GM23338 (cell line): ENCODE results near the gene VNN1.

Experiments
- EZH2 ChIP-seq: fragments of 200-600 bp; sonication (generic); IDR thresholded peaks from one replicate; pipeline ENCODE4 v1.8.0; 2017; ENCODE audit warnings: antibody characterized with exemption, mild to moderate bottlenecking, low read depth; ENCODE audit not compliant: unreplicated experiment
- EZH2phosphoT487 ChIP-seq: fragments of 200-600 bp; sonication (generic); IDR thresholded peaks from one replicate; pipeline ENCODE4 v1.8.1; 2018; ENCODE audit warnings: antibody characterized with exemption; ENCODE audit not compliant: unreplicated experiment
- POLR2AphosphoS5 ChIP-seq: IDR thresholded peaks from 2 replicates; pipeline ENCODE4 v1.6.1; 2016; ENCODE audit warnings: antibody characterized with exemption, low read depth
- TF ChIP-seq, protein P1 (sequence below): IDR thresholded peaks from one replicate; pipeline ENCODE4 v1.6.1; 2018; ENCODE audit warnings: antibody characterized with exemption; ENCODE audit not compliant: unreplicated experiment
- TF ChIP-seq, protein P2 (sequence below), 2 experiments: fragments of 200-600 bp in 1 of 2; sonication (generic) in 1 of 2; conservative IDR thresholded peaks; 2 replicates each; pipeline versions ENCODE4 v1.5.1 to v1.6.1; 2016 to 2017; ENCODE audit warnings: antibody characterized with exemption in 2 of 2, low read depth in 2 of 2, mild to moderate bottlenecking in 2 of 2, moderate library complexity in 1 of 2

DNA sequence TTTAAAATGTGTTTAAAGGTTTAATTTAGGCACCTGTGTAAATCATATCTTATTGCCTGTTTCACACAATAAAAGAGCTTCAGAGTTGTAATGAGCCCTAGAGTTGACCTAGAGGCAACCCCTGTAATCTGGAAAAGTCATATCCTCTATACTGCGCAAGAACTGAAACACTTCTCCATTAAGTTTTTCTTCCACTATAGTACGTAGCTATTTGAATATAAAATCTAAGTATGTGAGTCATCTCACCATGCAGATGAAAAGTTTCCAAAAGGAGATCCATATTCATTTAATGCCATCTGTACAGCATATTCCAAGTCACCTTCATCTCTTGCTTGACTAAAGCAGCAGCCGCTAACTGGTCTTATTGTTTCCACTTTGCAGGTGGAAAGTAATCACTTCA, 28.8 kb downstream of the VNN1 start:
- TF ChIP-seq, protein P1, sequence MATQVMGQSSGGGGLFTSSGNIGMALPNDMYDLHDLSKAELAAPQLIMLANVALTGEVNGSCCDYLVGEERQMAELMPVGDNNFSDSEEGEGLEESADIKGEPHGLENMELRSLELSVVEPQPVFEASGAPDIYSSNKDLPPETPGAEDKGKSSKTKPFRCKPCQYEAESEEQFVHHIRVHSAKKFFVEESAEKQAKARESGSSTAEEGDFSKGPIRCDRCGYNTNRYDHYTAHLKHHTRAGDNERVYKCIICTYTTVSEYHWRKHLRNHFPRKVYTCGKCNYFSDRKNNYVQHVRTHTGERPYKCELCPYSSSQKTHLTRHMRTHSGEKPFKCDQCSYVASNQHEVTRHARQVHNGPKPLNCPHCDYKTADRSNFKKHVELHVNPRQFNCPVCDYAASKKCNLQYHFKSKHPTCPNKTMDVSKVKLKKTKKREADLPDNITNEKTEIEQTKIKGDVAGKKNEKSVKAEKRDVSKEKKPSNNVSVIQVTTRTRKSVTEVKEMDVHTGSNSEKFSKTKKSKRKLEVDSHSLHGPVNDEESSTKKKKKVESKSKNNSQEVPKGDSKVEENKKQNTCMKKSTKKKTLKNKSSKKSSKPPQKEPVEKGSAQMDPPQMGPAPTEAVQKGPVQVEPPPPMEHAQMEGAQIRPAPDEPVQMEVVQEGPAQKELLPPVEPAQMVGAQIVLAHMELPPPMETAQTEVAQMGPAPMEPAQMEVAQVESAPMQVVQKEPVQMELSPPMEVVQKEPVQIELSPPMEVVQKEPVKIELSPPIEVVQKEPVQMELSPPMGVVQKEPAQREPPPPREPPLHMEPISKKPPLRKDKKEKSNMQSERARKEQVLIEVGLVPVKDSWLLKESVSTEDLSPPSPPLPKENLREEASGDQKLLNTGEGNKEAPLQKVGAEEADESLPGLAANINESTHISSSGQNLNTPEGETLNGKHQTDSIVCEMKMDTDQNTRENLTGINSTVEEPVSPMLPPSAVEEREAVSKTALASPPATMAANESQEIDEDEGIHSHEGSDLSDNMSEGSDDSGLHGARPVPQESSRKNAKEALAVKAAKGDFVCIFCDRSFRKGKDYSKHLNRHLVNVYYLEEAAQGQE, result no peak
- TF ChIP-seq, protein P2, sequence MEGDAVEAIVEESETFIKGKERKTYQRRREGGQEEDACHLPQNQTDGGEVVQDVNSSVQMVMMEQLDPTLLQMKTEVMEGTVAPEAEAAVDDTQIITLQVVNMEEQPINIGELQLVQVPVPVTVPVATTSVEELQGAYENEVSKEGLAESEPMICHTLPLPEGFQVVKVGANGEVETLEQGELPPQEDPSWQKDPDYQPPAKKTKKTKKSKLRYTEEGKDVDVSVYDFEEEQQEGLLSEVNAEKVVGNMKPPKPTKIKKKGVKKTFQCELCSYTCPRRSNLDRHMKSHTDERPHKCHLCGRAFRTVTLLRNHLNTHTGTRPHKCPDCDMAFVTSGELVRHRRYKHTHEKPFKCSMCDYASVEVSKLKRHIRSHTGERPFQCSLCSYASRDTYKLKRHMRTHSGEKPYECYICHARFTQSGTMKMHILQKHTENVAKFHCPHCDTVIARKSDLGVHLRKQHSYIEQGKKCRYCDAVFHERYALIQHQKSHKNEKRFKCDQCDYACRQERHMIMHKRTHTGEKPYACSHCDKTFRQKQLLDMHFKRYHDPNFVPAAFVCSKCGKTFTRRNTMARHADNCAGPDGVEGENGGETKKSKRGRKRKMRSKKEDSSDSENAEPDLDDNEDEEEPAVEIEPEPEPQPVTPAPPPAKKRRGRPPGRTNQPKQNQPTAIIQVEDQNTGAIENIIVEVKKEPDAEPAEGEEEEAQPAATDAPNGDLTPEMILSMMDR (conservative IDR thresholded peaks at IDR 0.05; ENCODE audit: low read depth in 2 of 2), result no peak
- TF ChIP-seq POLR2AphosphoS5 (no peak), EZH2 (no peak), EZH2phosphoT487 (no peak)
